GM21367 (cell line): ENCODE measurements around the gene AEBP1.

Source experiments
- ATAC-seq: cut with Tn5 transposase; IDR thresholded peaks from one replicate; pipeline ENCODE4 v1.9.1; 2021; ENCODE audit not compliant: unreplicated experiment

Gene AEBP1

DNA sequence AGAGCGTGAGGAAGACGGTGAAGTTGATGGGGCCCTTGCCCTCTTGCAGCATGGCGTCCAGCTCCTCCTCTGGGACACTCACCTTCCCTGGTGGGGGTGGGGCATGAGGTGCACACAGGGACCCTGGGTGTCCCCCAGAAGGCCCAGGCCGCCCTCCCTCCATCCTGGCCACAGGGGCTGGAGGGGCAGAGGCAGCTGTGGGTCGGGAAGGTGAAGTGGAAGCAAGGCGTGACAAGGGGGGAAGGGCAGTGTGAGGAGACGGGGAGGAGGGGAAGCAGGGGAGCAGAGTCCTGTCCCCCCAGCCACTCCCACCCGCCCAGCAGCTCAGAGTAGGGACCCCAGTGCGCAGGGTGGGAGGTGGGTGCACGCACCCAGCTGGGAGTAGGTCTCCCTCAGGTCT lies 36.2 kb downstream of the AEBP1 start:
- no peak for ATAC-seq

DNA sequence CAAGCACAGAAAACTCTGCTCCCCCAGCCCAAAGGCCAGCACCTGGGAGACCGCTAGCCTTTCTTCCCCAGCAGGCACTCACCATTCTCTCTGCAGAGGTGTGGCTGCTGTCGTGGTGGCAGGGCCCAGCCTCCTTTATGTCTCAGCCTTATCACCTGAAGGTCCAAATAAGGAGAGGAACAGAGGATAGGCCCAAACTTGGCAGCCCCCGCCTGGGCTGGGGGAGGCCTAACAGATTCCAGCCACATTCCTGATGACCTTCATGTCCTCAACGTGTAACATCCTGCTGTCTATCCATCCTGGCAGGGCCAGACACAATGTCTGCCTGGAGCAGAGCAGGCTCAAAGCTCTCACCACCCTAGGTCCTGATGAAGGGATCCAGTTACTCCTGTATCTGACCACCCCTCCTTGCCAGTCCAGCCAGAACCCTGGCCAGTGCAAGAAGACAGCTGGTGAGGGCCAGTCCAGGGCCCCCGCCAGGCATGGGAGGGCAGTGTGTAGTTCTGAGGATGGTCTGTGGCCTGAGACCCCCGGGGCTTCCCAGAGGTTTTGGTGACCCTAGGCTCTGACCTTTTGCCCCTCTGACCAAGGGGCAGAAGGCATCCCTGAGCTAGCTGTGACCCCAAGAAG lies 37.2 kb downstream of the AEBP1 start, which contains the start of gene MYL7:
TSS of gene MYL7 (minus strand) at position 112 of the 630 bp plus-strand sequence. CDS start at position 85, 27 bp downstream.
- no peak for ATAC-seq

DNA sequence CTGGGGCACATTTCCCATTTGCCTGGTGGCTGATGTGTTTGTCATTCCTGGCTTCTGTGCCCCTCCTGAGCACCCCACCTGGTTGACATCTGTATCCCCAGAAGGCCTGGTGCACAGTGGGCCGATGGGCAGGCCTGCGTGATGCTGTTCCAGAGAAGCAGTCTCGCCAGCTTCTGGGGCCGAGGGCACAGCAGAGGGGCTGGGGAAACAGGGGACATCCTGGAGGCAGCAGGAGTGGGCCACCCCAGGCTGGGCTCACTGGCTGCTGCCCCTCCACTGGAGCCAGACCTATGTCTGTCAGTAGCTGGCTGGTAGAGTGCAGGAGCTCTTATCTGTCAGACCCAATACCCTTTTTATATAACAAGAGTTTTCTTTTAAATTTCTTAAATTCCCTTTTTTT lies 37.9 kb downstream of the AEBP1 start:
- ATAC-seq = no peak

DNA sequence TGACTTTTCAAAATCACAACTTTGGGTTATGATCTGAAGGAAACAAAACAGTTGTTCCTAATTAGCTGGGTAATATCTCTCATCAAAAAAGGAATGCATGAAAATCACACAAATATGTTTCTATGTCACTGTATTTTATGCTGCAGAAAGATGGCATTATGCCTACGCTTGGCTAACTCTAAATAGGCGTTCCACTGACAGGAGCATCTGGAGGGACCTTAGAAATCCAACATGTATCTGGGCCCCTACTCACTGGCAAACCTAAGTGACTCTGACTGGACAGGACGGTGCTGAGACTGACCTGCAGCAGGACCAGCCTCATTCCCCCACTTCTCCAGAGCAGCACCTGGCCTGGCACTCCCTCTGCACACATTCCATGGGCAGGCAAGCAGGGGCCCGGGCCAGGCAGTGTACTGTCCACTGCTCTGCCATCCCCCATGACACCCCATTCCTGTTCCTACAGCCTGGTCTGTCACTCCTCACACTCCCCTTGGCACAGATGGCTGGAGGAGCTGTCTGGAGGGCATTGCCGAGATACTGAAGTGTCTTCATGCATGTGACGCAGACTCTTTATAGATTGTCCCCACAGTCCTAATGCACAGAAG lies 39.6 kb downstream of the AEBP1 start:
- ATAC-seq = no peak

DNA sequence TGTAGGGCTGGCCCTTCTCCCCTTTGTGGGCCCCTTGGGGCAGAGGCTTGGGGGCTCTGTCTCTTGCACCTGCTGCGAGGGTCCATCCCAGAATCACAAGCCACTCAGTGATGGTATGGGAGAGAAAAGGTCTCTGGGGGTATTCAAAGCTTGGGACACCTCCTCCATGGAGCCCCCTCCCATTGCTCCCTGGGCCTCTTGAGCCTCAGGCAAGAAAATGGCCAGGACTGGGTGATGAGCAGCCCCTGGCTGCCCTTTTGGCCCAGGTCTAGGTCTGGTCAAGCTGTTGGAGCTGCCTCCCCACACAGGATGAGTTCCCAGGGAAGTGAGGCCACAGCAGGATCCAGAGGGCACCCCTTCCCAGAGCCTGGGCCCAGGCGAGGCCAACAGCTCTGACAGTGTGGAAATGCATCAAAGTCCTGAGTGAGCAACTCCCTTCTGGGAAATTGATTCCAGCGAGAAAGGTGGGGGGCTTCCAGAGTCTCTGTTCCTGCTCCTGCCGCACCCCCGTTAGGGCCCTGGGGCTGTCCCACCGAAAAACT lies 40.4 kb downstream of the AEBP1 start:
- no peak for ATAC-seq

DNA sequence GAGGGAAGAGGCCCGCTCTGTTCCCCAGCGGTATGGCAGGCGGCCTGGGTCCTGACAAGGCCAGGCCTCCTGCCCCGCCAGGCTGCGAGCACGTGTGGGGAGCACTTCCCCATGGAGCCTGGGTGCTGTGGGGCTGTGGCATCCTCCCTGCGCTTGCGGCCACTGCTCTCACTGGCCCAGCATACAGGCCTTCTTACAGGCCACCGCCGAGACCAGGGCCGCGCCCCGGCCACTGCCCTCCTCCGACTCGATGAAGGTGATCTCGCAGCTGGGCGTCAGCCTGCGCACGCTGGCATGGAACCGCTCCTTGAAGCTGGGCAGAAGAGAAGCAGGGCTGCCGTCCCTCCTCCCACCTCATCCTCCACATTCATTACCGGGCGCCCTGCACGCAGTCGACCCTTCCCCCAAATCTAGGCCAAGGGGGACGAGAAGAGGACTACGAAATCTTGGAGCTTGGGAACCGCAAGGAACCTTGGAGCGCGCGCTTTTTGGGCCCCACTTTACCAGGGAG lies 40.9 kb downstream of the AEBP1 start:
- ATAC-seq = no peak

DNA sequence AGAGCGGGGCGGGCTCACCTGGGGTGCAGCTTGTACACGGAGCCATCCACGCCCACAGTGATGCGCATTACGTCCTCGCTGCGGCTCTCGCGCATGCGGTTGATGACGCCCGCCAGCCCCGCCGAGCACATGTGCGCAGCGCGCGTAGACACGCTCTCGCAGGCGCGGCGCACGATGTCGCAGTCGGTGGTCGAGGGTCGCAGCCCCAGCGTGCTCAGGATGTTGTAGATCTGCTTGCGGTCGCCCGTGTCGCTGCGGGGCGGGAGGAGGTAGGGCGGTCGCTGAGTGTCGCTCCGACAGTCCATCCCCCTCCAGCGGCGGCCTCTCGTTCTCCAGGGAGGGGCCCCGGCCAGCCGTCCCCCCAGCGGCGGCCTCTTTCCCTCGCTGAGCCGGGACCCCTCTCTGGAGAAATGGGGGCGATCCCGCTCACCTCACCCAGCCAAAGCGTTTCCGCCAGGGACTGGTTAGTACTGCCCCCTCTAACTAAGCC lies 41.4 kb downstream of the AEBP1 start:
- ATAC-seq = no peak

DNA sequence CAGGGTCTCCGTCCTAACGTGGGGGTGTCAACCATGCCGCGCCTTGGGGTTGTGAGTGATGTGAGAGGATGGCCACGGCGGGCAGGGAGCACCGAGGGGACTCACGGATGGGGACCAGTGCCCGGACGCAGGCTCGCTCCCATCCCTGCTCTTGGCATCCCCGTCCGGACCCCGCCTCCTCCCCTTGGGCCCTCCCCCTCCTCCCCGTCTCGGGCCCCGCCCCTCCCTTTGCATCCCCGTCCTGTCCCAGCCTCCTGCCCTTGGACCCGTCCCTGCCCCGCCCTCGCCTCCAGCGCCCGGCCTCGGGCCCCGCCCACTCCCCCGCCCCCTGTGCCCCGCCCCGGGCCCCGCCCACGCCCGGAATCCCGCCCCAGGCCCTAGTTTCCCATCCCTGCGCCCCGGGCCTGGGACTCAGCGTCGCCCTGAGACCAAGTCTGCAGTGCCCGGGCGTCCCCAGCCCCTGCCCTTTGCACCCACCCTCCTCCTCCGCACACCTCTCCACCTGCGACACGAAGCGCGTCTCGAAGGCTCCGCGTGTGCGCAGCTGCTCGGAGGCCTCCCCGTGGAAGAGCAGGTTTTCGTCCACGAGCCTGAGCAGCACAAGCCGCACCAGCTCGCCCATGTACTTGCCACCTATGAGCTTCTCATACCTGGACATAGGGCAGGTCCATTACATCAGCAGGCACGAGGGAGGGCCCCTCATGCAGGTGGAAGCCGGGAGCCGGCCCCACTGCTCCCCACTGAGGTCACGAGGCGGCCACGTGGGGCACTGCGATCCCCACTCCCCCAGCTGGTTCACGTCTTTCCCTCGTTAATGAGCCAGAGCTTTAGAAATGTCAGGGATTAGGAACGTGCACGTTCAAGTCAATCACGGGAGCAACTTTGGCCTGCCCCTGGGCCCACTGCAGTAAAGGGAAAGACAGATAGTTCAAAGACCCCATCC lies 42.1 kb downstream of the AEBP1 start:
- ATAC-seq = no peak

DNA sequence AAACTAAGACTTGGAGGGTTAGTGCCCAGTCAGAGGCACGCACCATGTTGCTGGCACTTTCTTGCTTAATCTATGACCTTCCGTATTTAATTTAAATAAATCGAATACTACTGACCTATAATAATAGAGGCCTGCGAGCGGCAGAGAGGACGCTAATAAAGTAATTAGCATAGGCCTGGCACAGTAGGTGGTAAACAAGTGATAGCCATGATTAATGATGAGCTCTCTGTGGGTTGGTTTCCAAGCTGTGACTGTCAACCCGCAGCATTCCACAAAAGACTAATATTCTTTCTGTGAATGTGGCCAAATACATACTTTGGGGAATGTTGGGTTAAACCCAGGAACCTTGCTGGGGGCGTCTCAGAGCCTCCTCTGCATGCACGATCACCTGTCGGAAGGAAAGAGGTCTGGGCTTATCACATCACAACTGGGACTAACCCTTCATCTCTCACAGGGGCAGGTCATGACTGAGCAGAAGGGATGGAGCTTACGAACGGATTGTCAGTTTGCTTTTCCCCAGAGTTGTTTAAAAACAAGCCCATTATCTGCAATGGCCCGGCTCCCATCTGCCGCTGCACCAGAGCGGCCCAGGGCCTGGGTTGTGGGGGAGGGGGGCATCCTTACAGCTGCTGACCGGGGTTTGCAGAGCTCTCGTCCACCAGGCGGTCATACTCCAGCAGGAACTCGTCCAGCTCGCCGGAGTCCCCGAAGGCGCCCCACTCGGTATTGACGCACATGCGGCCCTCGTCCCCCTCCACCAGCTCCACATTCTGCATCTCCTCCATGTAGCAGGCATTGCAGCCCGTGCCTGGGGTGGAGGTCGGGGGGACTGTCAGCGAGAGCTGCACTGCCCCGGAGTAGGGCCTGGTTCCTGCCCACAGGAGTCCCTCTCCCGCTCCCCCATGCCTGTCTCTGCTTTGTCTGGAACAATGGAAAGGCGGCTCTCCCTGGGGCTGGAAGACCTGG lies 43.2 kb downstream of the AEBP1 start:
- ATAC-seq = no peak

DNA sequence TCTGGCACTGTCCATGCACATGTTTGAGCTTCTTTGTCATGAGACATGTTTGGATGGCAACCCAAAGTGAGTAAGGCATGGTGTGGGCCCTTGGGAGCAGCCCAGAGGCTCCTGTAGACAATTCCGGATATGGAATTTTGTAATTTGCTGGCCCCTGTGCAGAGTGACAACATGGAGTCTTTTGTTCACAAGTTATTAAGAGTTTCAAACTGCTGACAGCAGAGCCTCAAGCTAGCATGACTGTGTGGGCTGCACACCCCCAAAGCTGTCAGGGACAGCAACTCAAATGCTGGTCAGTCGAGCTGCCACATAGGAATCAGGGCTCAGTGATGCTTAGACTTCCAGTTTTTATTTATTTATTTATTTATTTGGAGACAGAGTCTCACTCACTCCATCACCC lies 44.0 kb downstream of the AEBP1 start:
- ATAC-seq = no peak

DNA sequence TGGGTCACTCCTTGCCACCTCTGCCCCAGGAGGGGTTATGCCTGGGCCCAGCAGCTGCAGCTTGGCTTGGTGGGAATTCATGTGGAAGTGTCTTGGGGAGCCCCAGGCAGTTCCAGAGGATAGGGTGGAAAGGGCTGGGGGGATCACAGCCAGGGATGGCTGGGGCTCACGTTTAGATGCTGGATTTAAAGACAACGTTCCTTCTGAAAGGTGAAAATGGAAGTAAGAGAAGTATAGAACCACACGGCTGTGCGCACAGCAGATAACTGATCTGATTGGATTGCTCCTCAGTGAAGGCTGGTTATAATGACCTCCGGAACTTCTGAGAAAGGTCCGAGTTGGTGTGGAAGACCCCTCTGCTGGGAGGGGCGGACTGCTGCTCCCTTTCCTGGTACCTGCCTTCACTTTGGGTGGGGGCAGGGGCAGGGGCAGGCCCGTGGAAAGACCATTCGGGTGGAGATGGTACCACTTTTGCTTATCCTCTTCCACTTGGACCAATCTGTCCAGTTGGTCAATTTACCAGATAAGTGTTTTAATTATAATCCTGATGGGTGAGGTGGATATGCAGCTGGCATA lies 44.9 kb downstream of the AEBP1 start:
- ATAC-seq = no peak

DNA sequence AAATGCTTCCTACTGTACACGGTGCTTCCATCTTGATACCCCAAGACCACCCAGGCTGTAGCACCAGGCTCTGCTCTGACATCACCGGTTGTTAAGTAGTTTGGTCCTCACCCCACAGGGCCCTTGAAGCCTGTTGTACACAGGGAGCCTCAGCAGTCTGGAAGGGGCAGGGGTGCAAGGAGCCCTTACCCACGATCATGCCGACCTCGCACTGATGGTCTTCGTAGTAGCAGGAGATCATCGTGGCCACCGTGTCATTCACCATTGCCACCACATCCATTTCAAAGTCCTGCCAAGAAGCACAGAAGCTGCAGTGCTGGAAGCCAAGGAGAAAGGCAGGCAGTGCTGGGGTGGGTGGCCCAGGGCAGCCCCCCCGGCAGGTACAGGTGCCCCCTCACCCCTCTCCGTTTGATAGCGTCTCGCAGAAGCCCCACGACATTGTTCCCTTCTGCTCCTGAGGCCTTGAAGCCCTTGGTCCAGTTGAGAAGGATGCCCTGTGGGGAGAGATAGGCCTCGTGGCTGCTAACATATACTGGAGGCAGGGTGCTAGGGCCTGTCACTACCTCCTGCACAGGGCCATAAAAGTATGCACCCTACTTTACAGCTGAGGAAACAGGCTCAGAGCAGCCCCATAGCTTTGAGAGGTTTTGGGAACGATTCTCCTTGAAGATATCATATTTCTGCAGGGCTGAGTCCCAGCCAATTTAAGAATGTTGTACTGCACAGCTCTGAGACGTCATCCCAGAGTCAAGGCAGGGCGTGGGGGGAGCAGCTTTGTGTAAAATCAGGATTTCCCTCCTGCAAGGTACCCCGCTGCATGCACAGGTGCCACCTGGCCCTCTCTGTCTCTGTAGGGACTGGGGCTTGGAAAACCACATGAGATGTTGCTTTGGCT lies 45.7 kb downstream of the AEBP1 start:
- no peak for ATAC-seq

DNA sequence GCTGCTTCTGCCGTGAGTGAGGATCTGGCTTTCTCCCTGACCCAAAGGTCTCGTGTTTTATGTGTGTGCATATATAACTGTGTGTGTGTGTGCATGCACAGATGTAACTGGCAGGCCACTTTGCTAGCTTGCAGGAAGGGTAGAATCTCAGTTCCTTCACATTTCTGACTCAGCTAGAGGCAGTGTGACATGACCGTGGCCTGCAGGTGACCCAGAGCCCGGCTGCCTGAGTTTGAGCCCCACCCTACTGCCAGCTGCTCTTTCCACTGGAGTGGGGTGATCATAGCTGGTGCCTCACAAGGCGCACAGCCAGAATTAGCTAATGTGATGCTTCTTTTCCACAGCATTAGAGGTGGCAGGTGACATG lies 46.3 kb downstream of the AEBP1 start:
- no peak for ATAC-seq

DNA sequence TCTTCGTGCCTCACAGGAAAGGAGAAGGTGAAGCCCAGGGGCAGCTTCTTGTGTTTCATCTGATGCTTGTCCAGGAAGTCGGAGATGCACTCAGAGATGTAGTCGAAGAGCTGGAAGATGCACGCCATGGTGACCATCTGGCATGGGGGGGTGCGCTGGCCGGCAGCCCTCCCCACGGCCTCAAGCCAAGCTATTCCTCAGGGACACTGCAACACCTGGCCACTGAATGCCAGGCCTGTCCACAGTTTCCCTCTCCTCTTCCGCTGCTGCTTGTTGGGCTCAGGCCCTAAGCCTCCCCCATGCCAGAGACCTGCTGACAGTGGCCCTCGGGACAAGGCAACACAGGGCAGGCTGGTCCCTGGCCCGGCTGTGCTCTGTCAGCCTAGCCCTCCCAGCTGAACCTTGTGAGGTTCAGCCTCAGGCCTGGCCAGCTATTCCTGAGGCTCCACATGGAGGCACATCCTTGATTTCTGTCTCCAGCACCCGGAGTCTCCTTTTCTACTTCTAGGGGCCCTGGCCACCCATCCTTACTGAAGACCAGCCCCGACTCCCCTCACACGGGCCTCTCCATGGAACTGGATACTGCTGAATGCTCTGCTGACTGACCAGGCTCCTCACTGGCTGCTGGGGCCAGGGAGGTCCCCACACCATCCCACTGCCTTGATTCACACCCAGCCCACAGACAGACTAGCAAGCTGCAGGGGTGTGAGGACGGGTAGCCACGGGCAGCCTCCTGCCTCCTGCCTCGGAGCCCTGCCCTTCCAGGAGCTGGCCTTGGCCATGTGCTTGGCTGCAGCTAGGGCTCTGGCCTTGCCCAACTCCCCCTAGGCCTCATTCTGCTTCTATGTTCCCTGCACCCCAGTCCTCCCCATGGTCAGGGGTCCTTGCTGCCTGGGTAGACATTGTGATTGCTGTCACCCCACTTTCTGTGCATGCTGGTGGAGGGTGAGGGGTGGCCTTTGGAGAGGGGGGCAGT lies 47.1 kb downstream of the AEBP1 start:
- ATAC-seq = no peak

DNA sequence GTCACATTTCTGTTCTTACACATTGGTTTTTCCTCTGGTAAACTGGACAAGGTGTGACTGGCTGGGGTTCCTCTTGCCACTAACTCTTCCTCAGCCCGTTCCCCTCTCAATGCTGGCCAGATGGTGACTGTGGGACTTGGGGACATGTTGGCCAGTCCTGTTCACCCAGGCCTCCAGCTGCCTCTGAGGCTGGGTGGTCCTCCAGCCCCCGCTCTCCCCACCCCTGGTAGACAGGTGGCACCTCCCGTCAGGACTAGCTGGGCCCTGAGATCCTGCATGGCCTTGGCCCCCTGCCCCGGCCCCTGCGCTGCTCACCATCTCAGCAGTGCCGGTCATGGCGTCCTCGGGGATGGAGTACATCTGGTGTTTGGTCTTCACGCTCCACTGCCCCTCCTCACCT lies 47.8 kb downstream of the AEBP1 start:
- no peak for ATAC-seq

DNA sequence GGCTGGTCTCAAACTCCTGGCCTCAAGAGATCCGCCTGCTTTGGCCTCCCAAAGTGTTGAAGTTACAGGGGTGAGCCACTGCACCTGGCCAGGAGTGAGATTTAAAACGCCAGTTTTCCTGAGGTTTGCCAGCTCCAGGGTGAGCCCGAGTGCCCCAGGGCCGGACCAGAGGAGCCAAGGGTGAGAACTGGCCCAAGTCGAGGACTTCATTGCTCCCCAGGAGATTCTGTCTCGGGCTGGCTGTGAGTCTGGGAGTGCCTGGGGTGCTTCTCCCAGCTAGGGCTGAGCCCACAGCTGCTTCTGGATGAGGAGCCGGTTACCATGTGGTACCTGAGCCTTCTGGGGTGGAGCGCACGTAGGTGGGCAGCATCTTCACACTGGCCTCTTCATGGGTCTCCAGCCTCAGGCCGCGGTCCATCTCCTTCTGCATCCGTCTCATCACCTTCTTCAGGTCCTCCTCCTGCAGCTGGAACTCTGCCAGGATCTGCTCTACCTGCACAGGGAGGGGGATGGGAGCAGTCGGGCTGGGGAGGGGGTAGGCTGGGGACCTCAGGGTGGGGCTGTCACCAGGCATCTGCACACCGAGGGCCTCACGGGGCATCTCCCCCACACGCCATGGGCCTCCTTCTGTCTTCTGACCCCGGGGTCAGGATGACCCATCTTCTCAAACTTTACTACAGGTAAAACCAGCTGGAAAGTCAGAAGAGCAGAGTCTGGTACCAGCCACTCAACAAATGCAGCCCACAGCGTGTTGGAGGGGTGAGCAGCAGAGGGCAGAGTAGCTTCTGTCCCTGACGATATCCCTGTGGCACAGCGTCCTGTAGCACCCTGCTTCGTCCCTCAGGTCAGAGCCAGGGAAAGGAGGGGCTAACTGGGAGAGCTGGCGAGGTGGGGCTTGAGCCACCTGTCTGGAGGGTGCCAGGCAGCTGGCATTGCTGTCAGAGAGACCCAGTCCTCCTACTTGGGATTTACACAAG lies 49.1 kb downstream of the AEBP1 start:
- ATAC-seq = no peak

DNA sequence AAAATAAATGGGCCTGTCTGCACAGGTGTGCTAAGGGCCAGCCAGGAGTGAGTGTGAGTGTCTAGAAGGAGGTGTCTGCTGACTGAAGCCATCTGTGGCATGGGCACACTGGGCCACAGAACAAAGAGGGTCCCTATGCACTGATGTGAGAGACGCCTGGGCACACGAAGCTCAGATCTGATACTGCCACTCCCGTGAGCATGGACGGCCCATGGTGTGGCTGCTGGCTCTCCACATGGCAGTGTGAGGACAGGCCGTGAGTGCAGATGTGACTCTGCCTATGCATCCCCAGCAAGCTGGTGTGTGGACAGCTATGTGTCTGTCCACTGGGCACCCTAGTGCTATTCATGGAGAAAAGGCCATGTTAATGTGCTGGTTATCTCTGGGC lies 49.8 kb downstream of the AEBP1 start:
- ATAC-seq = no peak
